NCI-H2107 treated with DMSO at 0.1 percent for 48 hours (cell line): ENCODE data around the gene SLC2A10.

Experiments
- DNase-seq: peaks from one replicate; lab custom pipeline; 2025; ENCODE audit not compliant: unreplicated experiment; lab: John Stamatoyannopoulos, UW

SLC2A10 gene

GRCh38 chr20:46681032-46681854 lies 28.2 kb upstream of the SLC2A10 start:
- peak; percentile 48 for DNase-seq

- no peak for DNase-seq
These were observed 27.2 kb upstream of the SLC2A10 start for GRCh38 chr20:46682063-46682821.

- no peak for DNase-seq
These were observed 26.3 kb upstream of the SLC2A10 start for GRCh38 chr20:46683011-46683667.

GRCh38 chr20:46683668-46683938 lies 25.8 kb upstream of the SLC2A10 start:
- DNase-seq, result no peak

GRCh38 chr20:46683939-46684750 lies 25.3 kb upstream of the SLC2A10 start:
- DNase-seq, result no peak

GRCh38 chr20:46688151-46689081 lies 21.0 kb upstream of the SLC2A10 start:
- no peak for DNase-seq

- peak; percentile 69 for DNase-seq
These were observed 20.2 kb upstream of the SLC2A10 start, which contains the start of gene TP53RK for GRCh38 chr20:46689082-46689753. TSS of gene TP53RK (minus strand) at chr20:46689444. CDS start at chr20:46689414, 30 bp downstream.

- DNase-seq, result no peak
These were observed 19.7 kb upstream of the SLC2A10 start for GRCh38 chr20:46689754-46690085.

GRCh38 chr20:46690219-46691106 lies 19.0 kb upstream of the SLC2A10 start:
- no peak for DNase-seq

GRCh38 chr20:46691196-46691595 lies 18.3 kb upstream of the SLC2A10 start:
- DNase-seq, result no peak

- DNase-seq, result peak; percentile 21
These were observed 15.0 kb upstream of the SLC2A10 start for GRCh38 chr20:46694484-46694883.

GRCh38 chr20:46695892-46696291 lies 13.6 kb upstream of the SLC2A10 start:
- peak; percentile 95 for DNase-seq

- DNase-seq, result no peak
These were observed 12.6 kb upstream of the SLC2A10 start for GRCh38 chr20:46696791-46697279.

GRCh38 chr20:46698788-46699187 lies 10.7 kb upstream of the SLC2A10 start:
- no peak for DNase-seq

GRCh38 chr20:46699651-46700359 lies 9.6 kb upstream of the SLC2A10 start:
- no peak for DNase-seq

GRCh38 chr20:46700481-46700880 lies 9.0 kb upstream of the SLC2A10 start:
- no peak for DNase-seq

- no peak for DNase-seq
These were observed 8.4 kb upstream of the SLC2A10 start for GRCh38 chr20:46701057-46701456.

GRCh38 chr20:46701556-46701955 lies 7.9 kb upstream of the SLC2A10 start:
- no peak for DNase-seq
